Measurements from ENCODE around the gene GTSE1.

The GTSE1 gene

GRCh38 chr22:46367707-46368191, 71.1 kb downstream of the GTSE1 start:
- peak; percentile 0 for DNase-seq

DNA sequence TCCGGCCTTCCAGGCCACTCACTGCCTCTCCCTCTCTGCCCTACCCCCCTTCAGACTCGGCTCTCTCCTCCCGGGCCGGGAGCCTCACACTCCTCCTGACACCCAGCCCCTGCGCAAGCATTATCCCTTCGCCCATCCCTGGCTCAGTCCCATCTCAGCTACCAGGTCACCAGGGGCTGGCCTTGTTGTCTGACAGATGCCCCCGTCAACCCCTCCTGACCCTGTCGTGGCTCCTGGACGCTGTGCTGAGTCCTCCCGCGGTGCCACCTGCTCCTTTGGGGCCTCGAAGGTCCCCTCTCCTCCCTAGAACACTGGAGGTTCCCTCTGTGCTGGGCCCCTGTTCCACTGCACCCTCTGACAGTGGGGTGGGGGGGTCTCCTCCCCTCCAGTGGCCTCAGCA, 71.8 kb downstream of the GTSE1 start:
- DNase-seq, result no peak

- no peak for DNase-seq
Observed at GRCh38 chr22:46368871-46369715, 72.4 kb downstream of the GTSE1 start.

- DNase-seq, result no peak
Observed at GRCh38 chr22:46369716-46370583, 73.3 kb downstream of the GTSE1 start.

- DNase-seq, result no peak
Observed at GRCh38 chr22:46370584-46371291, 74.1 kb downstream of the GTSE1 start.

DNA sequence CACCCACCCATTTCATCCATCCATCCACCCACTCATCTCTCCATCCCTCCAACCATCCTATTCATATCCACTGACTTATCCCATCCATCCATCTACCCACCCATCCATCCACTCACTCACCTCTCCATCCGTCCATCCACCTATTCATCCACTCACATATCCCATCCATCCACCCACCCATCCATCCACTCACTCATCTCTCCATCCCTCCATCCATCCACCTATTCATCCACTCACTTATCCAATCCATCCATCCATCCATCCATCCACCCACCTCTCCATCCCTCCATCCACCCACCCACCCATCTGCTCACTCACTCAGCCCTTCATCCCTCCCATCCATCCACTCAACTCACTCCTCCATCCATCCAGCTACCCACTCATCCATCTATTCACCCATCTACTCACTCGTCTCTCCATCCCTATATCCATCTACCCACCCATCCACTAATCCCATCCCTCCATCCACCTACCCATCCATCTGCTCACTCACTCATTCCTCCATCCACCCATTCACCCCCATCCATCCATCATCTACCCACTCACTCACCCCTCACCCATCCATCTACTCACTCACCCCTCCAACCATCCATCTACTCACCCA, 75.1 kb downstream of the GTSE1 start:
- DNase-seq, result no peak

GRCh38 chr22:46372686-46373085, 76.0 kb downstream of the GTSE1 start:
- no peak for DNase-seq

DNA sequence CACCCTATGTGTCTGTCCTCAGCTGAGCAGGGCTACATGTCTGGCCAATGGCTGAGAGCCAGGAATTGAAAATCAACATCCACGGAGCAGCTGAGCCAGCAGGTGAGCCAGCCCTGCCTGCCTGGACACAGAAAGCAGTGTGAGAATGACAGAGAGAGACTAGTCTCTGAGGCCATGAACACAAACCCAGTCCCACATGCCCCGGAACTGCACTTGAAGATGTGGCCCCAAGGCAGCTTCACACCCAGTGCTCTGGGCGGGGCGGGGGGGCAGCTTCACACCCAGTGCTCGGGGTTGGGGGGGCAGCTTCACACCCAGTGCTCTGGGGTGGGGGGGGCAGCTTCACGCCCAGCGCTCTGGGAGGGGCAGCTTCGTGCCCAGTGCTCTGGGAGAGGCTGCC, 76.5 kb downstream of the GTSE1 start:
- no peak for DNase-seq

DNA sequence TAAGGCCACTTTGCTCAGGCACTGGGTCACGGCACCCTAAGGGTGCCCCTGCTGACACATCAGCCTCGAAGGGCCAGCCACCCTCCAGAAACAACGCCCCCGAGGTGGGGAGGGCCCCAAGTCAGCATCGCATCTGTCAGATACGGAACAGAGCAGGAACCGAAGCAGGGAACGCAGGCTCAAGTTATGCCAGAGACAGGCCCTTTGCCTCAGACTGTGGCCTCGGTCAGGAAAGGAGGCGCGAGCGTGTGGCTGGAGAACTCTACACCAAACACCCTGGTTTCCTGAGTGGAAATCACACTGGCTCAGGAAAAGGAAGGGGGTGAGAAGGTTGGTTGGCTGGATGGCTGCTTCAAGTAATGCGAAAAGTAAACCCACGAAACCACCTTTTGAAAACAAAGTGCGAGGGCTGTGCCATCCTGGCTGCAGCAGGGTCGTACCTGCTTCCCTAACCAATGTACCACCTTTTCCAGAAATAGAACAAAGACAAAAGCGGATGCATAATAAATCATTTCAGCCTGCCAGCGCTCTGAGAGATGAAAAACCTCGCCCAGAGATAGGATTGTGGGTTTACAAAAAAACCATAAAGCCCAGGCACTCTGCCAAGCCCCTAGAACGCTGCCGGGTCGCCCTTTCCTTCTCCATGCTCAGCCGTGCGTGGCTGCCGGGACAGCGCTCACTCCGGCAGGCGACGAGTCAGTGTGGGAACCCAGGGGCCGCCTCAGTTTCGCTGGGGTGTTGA, 77.4 kb downstream of the GTSE1 start:
- DNase-seq, result peak; percentile 82

- no peak for DNase-seq
Observed at GRCh38 chr22:46374663-46375474, 78.2 kb downstream of the GTSE1 start.

DNA sequence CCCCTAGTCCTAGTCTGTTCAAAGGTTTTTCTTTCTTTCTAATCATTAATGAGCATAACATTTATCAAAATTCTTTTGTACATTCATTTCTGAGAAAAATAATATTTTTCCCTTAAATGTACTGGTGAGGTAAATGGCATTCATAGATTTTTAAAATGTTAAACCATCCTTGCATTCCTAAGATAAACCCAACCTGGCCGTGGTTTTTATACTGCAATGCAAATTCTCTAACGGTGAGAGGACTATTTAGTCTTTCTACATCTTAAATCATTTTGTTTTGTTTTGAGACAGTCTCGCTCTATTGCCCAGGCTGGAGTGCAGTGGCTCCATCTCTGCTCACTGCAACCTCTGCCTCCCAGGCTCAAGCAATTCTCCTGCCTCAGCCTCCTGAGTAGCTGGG, 79.4 kb downstream of the GTSE1 start:
- DNase-seq, result no peak

DNA sequence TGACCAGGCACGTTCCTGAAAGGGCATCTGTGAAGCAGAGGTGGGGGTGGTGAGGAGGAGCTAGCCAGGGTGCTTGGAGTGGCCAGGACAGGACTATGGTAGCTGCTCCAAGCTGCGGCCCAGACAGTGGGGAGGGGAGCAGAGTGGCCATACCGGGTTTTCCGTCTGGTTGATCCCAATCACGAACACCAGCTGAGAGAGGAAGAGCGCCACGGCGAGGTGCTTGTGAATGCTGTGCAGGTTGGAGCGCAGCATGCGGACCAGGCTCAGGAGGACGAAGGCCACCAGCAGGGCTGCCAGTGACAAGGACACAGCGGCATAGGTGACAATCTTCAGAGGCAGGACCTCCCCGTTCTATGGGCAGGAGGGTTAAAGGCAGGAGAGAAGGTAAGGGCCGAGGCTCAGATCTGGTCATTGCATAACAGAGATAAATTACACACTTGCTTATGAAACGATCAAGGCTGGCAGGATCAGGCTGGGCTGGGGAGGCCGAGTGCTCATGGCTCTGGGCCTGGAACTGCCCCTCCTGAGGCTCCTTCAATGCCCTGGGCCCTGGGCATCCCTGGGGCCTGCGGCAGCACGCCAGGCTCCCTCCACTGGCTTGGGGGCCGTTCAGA, 80.3 kb downstream of the GTSE1 start:
- no peak for DNase-seq

- DNase-seq, result peak; percentile 56
Observed at GRCh38 chr22:46377525-46378425, 81.1 kb downstream of the GTSE1 start.

DNA sequence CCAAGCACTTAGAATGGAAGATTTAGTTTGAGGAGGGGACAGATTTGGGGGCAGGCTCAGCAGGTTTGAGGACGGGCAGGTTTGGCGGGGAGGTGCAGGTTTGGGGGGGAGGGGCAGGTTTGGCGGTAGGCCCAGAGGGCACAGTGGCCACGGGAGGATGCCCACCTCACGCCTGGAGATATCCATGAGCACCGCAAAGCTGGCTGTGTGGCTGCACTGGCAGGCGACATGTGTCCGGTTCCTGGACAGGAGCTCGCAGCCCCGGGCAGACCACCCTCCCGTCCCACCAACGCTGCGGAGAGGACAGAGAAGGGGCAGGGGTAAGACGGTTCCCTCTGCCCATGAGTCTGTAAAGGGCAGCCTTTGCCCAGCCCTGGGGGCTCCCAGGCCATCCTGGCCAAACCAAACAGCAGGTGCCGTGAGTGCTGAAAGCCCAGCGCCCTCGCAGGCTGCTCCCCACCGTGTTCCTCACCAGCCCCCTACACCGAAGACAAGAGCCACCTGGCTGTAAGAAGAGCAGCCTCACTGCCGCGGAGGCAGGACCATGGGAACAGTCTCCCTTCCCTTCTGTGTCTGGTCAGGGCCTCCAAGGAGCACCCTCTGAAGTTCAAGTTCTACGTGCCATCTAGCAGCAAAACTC, 81.9 kb downstream of the GTSE1 start:
- DNase-seq, result no peak

DNA sequence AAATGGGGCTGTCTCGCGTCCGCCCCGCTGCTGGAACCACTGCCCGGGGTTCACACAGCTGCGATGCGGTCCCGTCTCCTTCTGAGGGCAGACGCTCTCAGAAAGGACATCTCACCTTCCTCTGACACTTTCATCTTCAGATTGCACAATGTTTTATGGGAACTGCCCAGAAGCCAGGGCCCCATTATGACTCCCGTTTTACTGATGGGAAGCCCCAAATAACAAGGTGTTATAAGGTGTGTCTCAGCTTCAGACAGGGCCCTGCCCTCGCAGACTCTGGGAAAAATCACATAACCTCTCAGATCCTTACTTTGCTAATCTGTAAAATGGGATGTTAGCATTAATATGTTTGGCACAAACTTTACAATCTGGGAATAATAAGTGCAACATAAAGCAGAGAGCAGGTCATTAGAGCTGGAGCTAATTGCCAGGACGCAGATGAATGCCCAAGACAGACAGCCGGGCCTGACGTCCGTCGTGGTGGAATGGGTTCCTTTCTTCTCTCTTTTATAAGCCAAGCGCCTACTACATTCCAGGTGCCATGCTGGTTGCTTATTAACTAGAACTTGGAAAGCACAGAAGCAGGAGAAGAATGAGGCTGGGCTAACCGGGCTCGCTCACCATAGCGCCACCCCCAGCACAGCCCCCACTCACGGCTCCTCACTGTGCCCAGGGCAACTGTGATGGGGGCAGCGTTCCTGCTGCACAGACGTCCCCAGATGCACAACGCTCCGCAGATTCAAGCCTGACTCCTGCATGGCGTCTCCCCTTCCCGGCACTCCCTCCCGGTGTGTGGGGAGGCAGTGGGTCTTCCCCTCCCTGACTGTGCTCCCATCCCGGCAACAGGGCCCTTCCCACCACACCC, 82.6 kb downstream of the GTSE1 start:
- peak; percentile 84 for DNase-seq

GRCh38 chr22:46380069-46380468, 83.4 kb downstream of the GTSE1 start:
- DNase-seq, result no peak

Data from kidney glomerular epithelial cell (primary cell).